Lung microvascular endothelial cell (primary cell): ENCODE measurements around the gene TNRC18. TPM values are rescaled to one million over a fixed set of nuclear protein-coding genes. Genes with fewer than 3 reads are reported as not detected.
"Not testable (repeated sequence)": the region's sequence is repeated elsewhere in the genome, so short reads cannot be mapped to it uniquely, and the experiment has no call there.

ENCODE experiments used
- DNase-seq, 2 donors: peaks; one replicate each; pipeline versions ENCODE4 v3.0.0 to v3.0.0-alpha.2; 2010; ENCODE audit warnings: low read depth in 2 of 2
- total RNA-seq: library from RNA; depleted of rRNA; stranded (reverse); fragments of >200 nt; gene quantifications from 2 replicates; pipeline ENCODE4 v1.2.1, GENCODE V29; 2014

The TNRC18 gene
- total RNA-seq, 1 donor from 2014 or later = 21.6 TPM

DNA sequence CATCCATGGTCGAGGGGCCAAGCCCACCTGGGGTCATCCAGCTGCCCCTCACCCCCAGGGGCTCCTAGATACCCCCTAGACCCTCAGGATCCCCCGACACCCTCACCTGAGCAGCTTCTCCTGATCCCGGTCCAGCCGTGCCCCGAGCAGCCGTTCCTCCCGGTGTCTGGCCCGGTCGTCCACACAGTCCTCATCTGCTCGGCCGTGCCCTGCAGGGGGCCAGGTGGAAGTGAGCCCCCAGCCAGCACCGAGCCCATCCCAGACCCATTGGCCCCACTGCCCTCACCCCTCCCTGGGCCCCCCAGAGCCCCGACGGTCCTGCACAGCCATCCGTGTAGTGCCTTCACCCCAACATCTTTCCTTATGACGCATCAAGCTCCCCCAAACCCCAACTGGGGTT is 45.8 kb downstream of the TNRC18 start:
- no peak for DNase-seq

DNA sequence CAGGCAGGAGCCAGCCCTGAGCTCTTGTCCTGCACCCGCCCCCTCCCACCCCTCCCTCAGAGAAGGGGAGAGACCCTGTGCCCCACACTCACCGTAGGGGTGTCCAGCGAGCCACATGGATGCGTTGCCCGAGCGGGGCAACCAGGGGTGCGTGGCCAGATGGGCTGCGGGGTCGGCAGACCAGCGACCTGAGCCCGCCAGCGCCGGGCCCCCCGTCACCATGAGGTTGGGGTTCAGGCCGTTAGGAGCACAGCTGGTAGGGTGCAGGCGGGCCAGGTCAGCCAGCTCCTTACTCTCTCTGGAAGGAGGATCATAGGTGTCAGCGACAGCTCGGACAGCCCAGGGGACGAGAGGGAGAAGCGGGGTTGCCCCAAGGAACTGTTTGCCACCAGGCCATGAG is 46.4 kb downstream of the TNRC18 start:
- DNase-seq = no peak

DNA sequence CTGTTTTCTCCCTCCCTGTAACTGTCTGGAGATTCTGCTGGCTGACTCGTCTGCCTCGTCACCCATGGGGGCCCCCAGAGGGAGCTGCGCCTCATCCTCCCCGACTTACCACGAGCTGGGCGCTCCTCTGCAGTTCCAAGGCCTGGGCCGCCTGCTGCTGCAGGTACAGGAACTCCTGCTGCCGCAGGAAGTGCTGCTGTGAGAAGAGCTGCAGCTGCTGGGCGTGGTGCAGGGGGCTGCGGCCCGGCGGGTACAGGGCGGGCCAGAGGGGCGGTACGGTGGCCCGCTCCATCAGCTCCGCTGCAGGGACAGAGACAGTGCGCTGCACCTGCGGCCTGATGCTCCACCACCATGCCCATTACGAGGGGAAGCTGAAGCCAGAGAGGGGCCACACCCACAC is 47.7 kb downstream of the TNRC18 start:
- no peak for DNase-seq

DNA sequence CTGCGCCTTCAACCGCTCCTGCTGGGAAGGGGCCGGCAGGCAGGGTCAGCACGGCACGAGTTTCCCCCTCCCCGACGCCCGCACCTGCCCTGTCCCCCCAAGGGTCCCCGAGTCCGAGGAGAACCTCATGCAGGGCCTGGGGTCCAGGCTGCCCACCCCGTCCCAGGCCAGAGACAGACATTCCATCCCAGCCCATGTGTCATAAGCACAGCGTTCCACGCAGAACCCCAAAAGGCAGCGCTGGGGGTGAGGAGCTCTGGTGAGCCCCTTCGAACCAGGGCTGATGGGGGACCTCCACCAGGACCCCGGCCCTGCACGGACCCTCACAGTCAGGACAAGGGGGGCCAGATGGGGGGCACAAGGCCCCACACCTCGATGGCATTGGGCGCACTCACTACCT is 49.2 kb downstream of the TNRC18 start:
- no peak for DNase-seq

DNA sequence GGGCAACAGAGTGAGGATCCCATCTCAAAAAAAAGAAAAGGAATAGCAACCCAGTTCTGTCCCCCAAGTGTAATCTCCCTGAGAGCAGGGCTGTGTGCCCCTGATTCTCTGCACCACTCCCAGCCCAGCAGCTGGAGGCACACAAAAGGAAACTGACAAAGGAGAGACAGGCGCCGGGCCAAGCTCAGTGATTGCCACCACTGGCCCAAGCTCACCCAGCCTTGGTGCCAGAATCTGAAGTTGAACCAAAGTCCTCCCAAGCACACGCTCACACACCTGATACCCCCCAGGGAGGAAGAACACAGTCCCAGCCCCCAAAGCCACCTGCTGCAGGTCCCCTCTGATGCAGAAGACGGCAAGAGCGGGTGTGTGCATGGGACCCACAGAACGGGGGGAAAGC is 50.3 kb downstream of the TNRC18 start:
- DNase-seq = no peak

DNA sequence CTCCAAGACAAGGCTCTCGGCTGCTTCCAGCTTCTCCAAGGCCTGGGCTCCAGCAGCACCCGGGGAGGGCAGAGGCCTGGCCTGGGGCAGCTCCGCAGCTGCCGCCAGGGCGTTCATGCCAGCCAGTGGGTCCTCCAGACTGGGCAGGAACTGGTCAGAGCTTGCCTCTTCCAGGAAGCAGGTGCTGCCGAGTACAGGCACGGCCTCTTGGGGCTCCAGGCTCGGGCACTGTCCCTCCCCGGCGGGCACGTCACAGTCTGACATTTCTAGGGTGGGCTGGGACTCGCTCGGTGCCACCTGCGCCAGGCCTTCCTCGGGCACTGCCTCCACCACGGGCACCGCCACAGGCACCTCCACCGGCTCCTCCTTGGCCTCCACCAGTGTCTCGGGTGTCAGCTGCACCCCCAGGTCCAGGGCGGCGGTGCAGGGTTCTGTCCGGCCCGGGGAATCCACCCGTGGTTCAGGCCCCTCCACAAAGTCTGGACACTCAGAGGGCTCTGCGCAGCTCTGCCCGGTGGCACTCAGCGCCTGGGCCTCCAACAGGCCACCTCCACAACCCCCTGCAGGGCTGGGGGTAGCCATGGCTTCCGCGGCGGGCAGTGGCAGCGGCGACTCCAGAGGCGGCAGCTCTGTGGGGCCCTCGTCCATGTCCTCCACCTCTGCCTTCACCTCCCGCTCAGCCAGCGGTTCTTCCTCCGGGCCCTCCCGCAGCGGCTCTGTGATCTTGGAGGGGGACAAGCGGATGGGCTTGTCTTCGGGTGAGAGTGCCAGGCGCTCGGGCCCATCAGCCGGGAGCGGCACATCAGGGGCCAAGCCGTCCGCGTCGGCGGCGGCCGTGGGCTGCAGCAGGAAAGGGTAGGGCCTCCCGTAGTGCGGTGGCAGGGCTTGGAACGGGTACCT is 52.9 kb downstream of the TNRC18 start:
- no peak for DNase-seq

DNA sequence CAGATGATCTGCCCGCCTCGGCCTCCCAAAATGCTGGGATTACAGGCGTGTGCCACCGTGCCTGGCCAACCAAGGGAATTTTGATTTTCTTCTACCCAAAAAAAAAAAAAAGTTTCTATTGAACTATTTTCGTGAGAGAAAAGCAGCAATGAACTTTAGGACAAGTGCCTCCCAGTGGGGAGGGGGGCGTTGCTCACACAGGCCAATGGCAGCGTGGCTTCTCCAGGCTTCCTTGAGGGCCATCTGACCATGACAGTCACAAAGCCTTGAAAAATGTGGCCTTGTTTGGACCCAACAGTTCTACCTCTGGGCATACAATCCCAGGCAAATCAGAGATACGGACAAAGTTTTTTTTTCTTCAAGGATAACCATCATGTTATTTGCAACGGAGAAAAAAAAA is 56.0 kb downstream of the TNRC18 start:
- DNase-seq = no peak

DNA sequence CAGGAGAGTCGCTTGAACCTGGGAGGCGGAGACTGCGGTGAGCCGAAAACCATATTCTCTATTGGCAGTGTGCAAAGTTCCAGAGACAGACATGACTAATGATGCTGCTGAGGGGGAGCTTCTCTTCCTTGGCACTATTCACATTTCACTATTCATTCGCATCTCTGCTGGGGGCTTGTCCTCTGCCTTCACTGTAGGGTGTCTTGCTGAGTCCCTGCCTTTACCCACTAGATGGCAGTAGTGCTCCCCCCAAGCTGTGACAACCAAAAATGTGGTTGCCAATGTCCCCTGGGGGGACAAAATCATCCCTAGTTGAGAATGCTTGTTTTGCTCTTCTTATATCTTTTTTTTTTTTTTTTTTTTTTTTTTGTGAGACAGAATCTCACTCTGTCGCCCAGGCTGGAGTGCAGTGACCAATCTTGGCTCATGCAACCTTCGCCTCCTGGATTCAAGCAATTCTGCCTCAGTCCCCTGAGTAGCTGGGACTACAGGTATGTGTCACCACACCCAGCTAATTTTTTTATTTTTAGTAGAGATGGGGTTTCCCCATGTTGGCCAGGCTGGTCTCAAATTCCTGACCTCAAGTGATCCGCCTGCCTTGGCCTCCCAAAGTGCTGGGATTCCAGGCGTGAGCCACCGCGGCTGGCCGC is 57.5 kb downstream of the TNRC18 start:
- peak; percentile 71 to 85 for DNase-seq

DNA sequence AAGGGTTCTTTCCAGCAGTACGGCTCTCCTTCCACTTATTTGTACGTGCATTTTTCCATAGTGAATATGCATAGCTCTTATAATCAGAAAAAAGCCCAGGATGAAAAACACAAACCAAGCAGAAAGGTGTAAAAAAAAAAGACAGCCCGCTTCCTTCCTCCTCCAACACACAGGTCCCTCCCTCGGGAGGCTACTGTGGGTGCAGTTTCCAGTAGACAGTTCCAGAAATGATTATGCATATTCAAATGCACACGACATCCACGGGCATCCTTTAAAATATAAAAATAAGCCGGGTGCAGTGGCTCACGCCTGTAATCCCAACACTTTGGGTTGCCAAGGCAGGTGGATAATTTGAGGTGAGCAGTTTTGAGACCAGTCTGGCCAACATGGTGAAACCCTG is 59.9 kb downstream of the TNRC18 start:
- no peak for DNase-seq

DNA sequence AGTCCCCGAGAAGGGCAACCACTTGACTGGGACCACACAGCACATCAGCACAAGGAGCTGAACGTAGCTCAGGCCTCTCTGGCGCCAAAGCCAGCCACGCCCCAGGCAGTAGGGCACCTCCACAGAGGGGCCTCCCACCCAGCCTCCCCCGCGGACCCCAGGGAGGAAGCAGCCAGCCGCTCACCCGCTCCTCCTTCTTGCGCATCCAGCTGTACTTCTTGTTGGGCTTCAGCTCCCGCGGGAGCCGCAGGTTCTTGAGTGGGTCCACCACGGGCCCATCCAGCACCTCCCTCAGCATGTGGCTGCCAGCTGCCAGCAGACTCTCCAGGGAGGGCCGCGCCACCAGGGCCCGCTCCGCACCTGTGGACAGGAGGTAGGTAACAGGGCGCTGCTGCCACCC is 61.2 kb downstream of the TNRC18 start:
- no peak for DNase-seq

DNA sequence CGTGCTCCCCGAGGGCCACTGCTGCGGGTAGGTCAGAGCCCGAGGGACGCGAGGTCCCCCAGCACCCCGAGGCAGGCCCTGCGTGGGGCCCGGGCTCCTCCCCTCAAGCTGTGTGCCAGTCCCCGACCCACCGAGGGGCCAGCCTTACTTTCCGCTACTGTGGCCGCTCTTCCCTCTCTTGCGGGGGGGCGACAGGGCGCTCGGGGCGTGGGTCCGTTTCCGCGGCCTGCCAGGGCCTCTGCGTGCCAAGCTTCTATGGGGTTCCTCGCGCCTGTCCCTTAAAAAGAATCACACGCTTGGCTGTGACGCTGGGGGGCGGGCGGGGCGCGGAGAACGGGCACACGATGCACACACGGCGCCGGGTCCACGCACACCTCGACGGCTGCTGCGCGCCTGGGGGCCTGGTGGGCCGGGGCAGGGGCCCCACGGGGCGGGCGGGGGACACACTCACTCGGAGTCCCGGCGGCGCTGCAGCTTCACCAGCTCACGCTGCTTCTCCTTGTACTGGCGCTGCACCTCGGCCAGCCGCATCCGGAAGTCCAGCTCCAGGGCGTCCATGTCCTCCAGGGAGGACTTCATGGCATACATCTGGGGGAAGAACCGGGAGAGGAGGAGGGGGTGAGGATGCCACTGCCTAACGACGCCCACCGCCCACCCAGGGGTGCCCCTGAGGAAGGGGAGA is 62.0 kb downstream of the TNRC18 start:
- no peak for DNase-seq

DNA sequence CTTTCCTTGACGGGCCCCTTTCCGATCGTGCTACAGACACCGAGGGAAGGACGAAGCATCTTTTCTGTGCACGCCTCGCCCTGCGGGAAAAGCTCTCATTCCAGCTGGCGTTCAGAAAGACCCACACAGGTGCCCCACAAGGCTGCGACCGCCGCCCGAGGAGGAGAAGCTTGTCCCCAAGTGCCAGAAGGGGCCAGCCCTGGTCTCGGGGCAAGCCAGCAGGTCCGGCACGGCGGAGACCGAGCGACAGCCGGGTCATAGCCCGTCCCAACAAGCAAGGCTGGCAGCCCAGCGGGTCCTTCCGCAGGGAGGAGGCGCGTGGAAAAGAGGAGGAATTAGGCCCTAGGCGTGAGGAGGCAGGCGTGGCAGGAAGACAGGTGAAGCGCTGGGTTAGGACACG is 62.7 kb downstream of the TNRC18 start:
- DNase-seq = no peak

DNA sequence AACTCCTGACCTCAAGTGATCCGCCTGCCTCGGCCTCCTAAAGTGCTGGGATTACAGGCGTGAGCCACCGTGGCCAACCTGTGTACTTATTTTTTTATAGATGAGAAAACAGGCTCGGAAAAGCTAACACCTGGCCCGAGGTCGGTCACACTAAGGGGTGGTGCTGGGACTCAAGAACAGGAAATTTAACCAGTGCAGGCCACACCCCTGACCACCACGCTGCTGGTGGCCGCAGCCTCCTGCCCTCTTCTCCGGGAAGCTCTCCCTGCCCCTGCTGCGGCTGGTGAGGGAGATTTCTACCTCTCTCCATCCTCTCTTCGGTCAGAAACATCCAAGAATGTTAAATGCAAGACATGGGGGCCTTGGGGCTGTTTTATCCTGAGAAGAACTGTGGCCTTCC is 63.2 kb downstream of the TNRC18 start:
- DNase-seq = no peak

DNA sequence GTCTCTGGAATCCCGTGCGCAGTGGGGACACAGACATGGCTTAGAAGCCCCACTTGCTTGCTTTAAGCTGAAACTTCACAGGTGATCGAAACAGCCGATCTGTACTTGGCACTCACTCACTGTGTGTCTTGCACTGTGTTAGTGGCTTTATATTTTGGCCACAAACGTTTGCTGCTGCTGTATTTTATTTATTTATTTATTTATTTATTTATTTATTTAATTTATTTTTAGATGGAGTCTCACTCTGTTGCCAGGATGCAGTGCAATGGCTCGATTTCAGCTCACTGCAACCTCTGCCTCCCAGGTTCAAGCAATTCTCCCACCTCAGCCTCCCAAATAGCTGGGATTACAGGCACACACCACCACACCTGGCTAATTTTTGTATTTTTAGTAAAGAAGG is 63.6 kb downstream of the TNRC18 start:
- not testable (repeated sequence) for DNase-seq

DNA sequence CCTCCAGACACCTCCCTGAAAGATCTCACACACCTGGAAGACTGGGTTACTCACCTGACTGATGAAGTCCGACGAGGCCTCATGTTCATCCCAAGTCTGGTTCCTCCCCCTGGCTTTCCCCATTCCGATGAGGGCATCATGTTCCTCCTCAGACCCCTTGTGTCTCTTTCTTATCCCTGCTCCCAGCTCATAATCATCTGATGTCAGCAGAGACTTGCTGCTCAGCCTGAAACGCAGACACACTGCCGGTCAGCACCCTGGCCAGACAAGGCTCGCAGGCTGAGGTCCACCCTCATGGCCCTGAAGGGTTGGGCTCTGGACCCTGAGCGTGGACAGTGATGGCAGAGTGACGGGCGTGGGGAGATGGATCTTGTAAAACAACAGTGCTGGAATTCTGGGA is 64.3 kb downstream of the TNRC18 start:
- DNase-seq = no peak

DNA sequence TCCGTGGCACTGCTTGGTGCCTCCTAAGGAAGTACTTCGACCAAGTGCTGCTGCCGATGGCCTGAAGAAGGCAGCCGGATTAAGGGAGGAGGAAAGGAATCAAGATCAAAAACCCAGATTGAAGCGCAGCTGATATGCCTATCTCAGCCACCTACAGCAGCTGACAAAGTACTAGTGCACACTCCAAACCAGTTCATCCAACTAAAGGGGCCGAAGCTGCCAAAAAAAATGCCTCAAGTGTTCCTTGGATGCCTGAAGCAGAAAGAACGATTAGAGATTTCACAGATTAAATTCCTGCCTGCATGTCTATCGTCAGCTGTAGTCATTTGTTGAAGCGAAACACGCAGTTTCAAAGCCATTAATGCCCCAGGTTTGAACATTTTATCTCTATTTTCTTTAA is 65.7 kb downstream of the TNRC18 start:
- no peak for DNase-seq

DNA sequence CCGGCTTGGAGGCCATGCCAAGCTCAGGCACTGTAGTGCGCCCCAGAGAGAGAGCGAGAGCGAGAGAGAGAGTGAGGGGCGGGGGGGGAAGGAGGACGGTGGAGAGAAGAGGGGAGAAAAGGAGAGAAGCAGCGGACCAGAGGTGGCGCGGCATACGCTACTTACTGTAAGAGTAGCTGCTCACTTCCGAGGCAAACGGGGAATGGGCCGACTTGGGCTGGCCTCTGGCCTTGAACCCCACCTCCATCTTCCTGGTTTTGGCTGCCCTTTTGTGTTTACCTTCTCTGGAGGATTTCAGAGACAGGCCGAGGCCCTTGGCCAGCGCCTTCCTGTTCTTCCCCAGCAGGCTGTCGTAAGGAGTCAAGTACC is 66.9 kb downstream of the TNRC18 start:
- DNase-seq = no peak

DNA sequence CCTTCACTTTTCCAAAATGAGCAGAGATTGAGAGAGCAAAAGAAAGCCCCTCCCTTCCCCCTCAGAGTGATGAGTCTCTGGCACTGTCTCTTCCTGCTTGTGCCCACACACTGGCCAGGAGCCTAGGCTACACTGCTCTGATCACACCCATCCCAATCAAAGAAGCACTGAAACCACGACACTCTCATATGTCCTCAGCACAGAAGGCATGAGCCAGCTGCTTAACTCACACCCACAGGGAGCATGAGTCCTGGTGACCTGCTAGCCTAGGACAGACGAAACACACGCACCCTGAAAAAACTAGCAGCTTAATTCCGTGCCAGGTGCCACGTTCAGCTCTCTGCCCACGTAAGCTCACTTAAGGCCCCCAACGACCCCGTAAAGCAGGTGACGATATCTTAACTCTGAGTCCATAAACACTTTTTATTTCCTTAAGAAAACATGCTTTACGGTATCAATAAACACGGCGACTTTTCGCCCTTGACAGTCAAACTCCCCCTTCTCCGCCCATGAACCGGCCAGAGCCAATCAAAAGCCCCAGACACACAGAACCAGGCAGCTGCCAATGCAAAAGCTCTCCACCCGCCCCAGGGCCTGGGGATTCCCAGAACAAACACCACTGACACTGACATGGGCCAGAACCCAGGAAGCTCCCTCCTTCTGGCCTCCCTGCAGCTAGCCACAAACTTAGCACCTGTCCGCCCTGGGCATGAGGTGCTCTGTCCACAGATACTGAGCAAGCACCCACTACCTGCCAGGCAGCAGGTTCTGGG is 69.0 kb downstream of the TNRC18 start:
- peak; percentile 19 to 43 for DNase-seq

DNA sequence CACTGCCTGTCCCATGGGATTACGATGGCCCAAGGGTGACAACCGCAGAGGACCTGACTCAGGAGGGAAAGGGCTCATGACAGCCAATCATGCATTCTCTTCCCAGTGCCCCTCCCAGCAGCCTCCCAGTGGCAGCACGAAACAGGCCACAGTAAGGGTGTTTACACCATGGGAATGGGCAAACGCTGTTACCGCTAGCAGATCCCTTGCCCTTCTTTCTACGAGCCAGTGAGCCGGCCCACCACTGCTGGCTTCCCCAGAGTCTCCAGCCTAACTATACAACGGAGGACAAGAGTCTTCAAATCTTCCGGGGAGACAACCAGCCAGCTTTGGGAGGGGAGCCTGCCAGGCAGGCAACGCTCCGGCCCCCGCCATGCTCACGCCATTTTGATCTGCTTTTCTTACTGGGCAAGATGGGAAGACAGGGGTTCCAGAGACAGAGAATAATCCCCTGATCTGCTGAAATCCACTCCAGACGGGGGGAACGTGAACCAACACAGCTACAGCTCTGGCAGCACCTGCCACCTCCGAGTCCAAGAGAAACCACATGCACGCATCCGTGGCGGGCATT is 71.1 kb downstream of the TNRC18 start:
- no peak for DNase-seq

DNA sequence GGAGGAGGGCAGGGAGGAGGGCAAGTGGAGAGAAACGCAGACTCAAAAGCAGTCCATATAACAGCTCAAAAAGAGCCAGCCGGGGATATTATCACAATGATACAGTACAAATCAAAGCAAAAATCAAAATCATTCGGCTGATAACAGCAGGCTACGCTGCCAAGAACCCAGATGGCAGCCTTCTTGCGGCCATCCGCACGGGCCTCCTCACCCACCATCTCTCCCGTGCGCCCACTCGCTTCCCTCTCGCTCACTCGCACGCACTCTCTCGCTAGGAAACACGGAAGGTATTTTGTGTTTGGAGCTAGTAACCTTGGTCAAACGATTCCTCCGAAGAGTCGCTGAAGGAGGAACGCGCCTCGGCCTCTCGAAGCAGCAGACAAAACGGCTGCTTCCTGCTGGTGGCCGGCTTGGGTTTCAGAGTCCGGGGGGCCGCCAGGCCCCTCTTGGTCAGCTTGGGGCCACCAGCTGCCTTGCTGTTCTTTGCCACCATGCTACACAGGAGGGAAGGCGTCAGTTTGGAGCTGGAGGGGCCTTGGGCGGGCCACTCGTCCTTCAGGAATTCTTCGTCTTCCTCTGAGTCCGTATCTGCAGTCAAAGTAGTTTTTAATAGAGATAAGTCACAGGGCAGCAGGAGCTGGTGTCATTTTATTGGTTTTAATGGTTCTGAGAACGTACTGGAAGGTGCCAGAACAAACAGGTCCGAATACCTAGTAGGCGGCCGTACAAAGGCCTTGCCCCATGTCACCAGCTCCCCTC is 71.9 kb downstream of the TNRC18 start:
- DNase-seq = no peak
